Measurements from ENCODE around the gene CCER1. TPM values are rescaled to one million over a fixed set of nuclear protein-coding genes. Genes with fewer than 3 reads are reported as not detected.

Gene CCER1
- polyA plus RNA-seq, 1 of the 3 experiments (the other 2 are of a cell fraction) = not detected

- TF ChIP-seq REST (IDR thresholded peaks at IDR 0.05; ENCODE audit: low read depth, low read length) = no peak
- TF ChIP-seq EZH2phosphoT487 (IDR thresholded peaks at IDR 0.05; ENCODE audit: borderline replicate concordance, low read depth) = no peak
- no peak for TF ChIP-seq MXI1 (IDR thresholded peaks at IDR 0.05; ENCODE audit: low read depth, low read length)
- TF ChIP-seq NFIC (IDR thresholded peaks at IDR 0.05; ENCODE audit: borderline replicate concordance) = no peak
- no peak for TF ChIP-seq TAF1 (IDR thresholded peaks at IDR 0.05; ENCODE audit: borderline replicate concordance, low read depth, low read length)
Observed at GRCh38 chr12:90961154-90961553, 6.2 kb upstream of the CCER1 start (continued).

GRCh38 chr12:90959538-90960139, 4.7 kb upstream of the CCER1 start:
- Histone ChIP-seq H3K4me3 (ENCODE audit: low read depth in 2 of 2, low read length in 1 of 2) (no peak overlapping the region), H3K27me3 (ENCODE audit: insufficient read depth) (no peaks in the 10 kb centered on the region), H3K9me2 (no peaks in the 10 kb centered on the region), H2AFZ (ENCODE audit: low read depth) (0 out of 2 replicates have a peak overlapping the region, but pooled peaks have one; percentile 43), H4K20me1 (ENCODE audit: insufficient read depth) (no peaks in the 10 kb centered on the region), H3K4me2 (no peak overlapping the region), H3K9me3 (no peaks in the 10 kb centered on the region), H3K27ac (ENCODE audit: low read depth in 2 of 2, low read length in 1 of 2) (no peak overlapping the region), H3K79me2 (ENCODE audit: insufficient read depth) (no peaks in the 10 kb centered on the region), H3F3A (replicated peaks; ENCODE audit: insufficient read depth) (no peaks in the 10 kb centered on the region), H3K4me1 (ENCODE audit: control insufficient read depth in 1 of 2, insufficient read depth in 2 of 2, low read depth in 1 of 2, low read length in 1 of 2) (no peaks in the 10 kb centered on the region; a peak in 1 of 4 replicates), H3K9ac (no peak overlapping the region), H3K36me3 (replicated peaks in 1 of 2; ENCODE audit: control insufficient read depth in 1 of 2, insufficient read depth in 2 of 2, low read length in 1 of 2) (no peaks in the 10 kb centered on the region)
- 9% methylated on average over 4 of the region's 4 CpGs for WGBS (ENCODE audit: low lambda C conversion rate)
- ChIA-PET CTCF (interaction anchor here (0.6 to 2.9 kb wide), 24 partner anchors 8 to 1420 kb away, joined by 3 to 39 read pairs (median 4); no protein-coding TSS in a partner anchor), POLR2A (no interaction called here)
- no peak for TF ChIP-seq FOXJ3 (CRISPR knock-in tag; IDR thresholded peaks at IDR 0.05)
- TF ChIP-seq CTCF (IDR thresholded peaks at IDR 0.05) = peak; percentile 77
- TF ChIP-seq SMC3 (IDR thresholded peaks at IDR 0.05; ENCODE audit: low read depth, low read length) = peak; percentile 72
- TF ChIP-seq, protein P1, sequence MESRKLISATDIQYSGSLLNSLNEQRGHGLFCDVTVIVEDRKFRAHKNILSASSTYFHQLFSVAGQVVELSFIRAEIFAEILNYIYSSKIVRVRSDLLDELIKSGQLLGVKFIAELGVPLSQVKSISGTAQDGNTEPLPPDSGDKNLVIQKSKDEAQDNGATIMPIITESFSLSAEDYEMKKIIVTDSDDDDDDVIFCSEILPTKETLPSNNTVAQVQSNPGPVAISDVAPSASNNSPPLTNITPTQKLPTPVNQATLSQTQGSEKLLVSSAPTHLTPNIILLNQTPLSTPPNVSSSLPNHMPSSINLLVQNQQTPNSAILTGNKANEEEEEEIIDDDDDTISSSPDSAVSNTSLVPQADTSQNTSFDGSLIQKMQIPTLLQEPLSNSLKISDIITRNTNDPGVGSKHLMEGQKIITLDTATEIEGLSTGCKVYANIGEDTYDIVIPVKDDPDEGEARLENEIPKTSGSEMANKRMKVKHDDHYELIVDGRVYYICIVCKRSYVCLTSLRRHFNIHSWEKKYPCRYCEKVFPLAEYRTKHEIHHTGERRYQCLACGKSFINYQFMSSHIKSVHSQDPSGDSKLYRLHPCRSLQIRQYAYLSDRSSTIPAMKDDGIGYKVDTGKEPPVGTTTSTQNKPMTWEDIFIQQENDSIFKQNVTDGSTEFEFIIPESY (IDR thresholded peaks at IDR 0.05; ENCODE audit: borderline replicate concordance, low read depth) = no peak
- no peak for TF ChIP-seq NFIC (IDR thresholded peaks at IDR 0.05; ENCODE audit: borderline replicate concordance)
- TF ChIP-seq RAD21 (IDR thresholded peaks at IDR 0.05; ENCODE audit: low read length) = peak; percentile 77
- TF ChIP-seq MXI1 (IDR thresholded peaks at IDR 0.05; ENCODE audit: low read depth, low read length) = 0 out of 2 replicates have a peak, but pooled peaks have one; percentile 25
- DNase-seq = peak; percentile 43

All from SK-N-SH (cell line).